Body of pancreas (tissue), 4 donors: ENCODE results near the gene AGAP1. TPM values are rescaled to one million over a fixed set of nuclear protein-coding genes. Genes with fewer than 3 reads are reported as not detected.

ENCODE experiments used
- ATAC-seq: fragments of 150-250 bp; one replicate; pipeline ENCODE4 v1.9.1; 2016
- DNase-seq, 4 donors: peaks; one replicate each; pipeline ENCODE4 v3.0.0-alpha.2; 2019
- H3K27ac ChIP-seq, 4 donors: fragments of 200-600 bp; sonication (generic); 1 replicate in 3 of 4; 2 replicates in 1 of 4; pipeline versions ENCODE4 v1.5.1 to v1.6.1; 2016 to 2019; ENCODE audit warnings: mild to moderate bottlenecking in 1 of 4, mixed read lengths in 1 of 4, moderate library complexity in 1 of 4
- H3K27me3 ChIP-seq, 2 donors: fragments of 200-600 bp; sonication (generic); one replicate each; pipeline ENCODE4 v1.6.0; 2016; ENCODE audit warnings: mild to moderate bottlenecking in 1 of 2
- H3K36me3 ChIP-seq, 2 donors: fragments of 200-600 bp; sonication (generic); replicated peaks in 1 of 2; 2 replicates each; pipeline ENCODE4 v1.5.1; 2016; ENCODE audit warnings: low read depth in 2 of 2; ENCODE audit not compliant: insufficient read depth in 1 of 2
- H3K4me1 ChIP-seq: fragments of 200-600 bp; sonication (generic); one replicate; pipeline ENCODE4 v1.6.0; 2016
- H3K4me3 ChIP-seq, 2 donors: fragments of 200-600 bp; sonication (generic); 1 replicate in 1 of 2; 2 replicates in 1 of 2; pipeline ENCODE4 v1.5.1; 2016 to 2019
- H3K9me3 ChIP-seq, 3 donors: fragments of 200-600 bp; sonication (generic); 1 replicate in 2 of 3; 2 replicates in 1 of 3; pipeline ENCODE4 v1.5.1; 2016
- CTCF ChIP-seq, 7 experiments: fragments of 450-650 bp in 4 of 7; fragments of 200-600 bp in 3 of 7; sonication (generic) in 3 of 7; IDR thresholded peaks; one replicate each; pipeline ENCODE4 v1.5.1; 2016 to 2019; ENCODE audit warnings: antibody characterized with exemption in 7 of 7
- POLR2A ChIP-seq, 3 donors: fragments of 450-650 bp; IDR thresholded peaks; one replicate each; pipeline ENCODE4 v1.6.1; 2016; ENCODE audit warnings: antibody characterized with exemption in 3 of 3, mild to moderate bottlenecking in 2 of 3
- WGBS, 2 donors: methylation state at CpG; one replicate each; pipeline ENCODE4 v1.1.5; 2017; 5-methylcytosine and 5-hydroxymethylcytosine counted together
- intact Hi-C: fragments of 100-400 bp; cut with DNase I; formaldehyde crosslinking; loops from one replicate; pipeline ENCODE4 v1.15.1; 2023
- total RNA-seq, 2 donors: library from RNA; depleted of rRNA; stranded (reverse); fragments of >200 nt; gene quantifications; one replicate each; pipeline ENCODE4 v1.1.0, GENCODE V29; 2016

The AGAP1 gene
- total RNA-seq, 2 donors from 2014 or later: 21.3 to 32.6 TPM

DNA sequence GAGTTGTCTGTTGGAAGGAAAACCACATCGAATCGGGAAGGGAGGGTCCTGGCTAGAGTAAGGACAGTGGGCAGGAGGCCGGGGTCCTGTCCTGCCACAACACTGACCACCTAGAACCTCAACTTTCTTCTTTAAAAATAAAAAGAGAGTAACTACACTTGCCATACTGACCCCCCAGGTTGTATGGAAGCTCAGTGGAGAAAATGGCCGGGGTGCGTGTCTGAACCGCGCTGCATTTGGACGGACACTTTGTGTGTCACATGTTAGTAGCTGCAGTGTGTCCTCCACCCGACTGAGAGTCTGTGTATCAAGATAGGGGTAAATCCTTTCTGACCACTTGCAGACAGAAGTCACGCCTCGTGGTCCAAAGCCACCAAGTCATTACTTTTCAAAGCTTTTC, 587.3 kb downstream of the AGAP1 start:
- Histone ChIP-seq H3K4me1 (no peaks in the 10 kb centered on the region), H3K27me3 (no peaks in the 10 kb centered on the region), H3K9me3 (no peaks in the 10 kb centered on the region), H3K36me3 (no peaks in the 10 kb centered on the region), H3K4me3 (no peak overlapping the region), H3K27ac (no peak overlapping the region)
- TF ChIP-seq POLR2A (IDR thresholded peaks at IDR 0.05) (no peak), CTCF (IDR thresholded peaks at IDR 0.05) (no peak)
- DNase-seq (no peak), ATAC-seq (no peak)
- WGBS, 2 donors: 94 to 95% methylated on average over 11 of the region's 11 CpGs
- intact Hi-C loops: no loop called here

DNA sequence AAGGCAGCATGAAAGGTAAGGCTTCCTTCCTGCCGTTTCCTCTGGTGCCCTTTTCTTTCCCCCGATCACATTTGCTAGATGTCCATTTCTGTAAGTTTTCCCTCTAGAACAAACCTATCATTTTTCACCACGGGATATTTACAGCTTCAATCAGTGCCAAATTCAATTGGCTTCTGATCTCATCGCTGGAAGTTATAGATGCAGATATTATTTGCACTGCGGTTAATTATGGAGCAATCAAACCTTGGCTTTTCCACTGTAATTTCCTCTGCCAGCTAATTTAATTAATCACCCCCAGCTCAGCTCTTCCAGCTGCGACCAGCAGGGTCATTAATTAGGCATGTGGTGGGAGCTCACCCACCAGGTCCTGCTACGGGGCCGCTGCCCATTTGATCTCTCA, 588.2 kb downstream of the AGAP1 start:
- WGBS, 2 donors: 89 to 93% methylated on average over 8 of the region's 8 CpGs
- Histone ChIP-seq H3K4me1 (no peaks in the 10 kb centered on the region), H3K36me3 (no peaks in the 10 kb centered on the region), H3K9me3 (no peaks in the 10 kb centered on the region), H3K27ac (no peak overlapping the region), H3K27me3 (no peaks in the 10 kb centered on the region), H3K4me3 (no peak overlapping the region)
- no peak for TF ChIP-seq POLR2A (IDR thresholded peaks at IDR 0.05)
- no peak for DNase-seq
- no peak for ATAC-seq
- intact Hi-C loops: no loop called here

DNA sequence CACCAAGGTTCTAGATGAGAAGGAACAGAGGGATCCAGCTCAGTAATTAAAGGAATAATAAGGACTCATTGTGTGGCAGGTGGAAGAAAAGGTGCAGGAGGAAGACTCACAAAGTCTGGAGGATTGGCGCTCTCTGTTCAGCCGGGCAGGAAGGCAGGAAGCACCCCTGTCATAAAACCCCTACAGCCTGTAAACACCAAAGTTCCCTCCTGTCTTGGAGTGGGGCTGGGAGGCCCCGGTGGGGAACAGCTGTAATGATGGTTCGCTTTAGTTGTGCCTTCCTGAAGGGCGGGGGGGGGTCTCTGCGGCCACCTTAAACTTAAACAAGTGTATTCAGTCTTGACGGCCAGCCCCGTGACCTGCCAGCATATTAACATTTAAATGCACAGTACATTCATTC, 590.1 kb downstream of the AGAP1 start:
- 88 to 90% methylated on average over 8 of the region's 8 CpGs for WGBS, 2 donors
- H3K27me3 ChIP-seq: no peaks in the 10 kb centered on the region
- no peaks in the 10 kb centered on the region for H3K4me1 ChIP-seq
- TF ChIP-seq POLR2A (IDR thresholded peaks at IDR 0.05) (no peak), CTCF (IDR thresholded peaks at IDR 0.05) (no peak)
- intact Hi-C loops: no loop called here
- H3K4me3 ChIP-seq: no peak overlapping the region
- no peak overlapping the region for H3K27ac ChIP-seq
- ATAC-seq: no peak
- DNase-seq: no peak
- no peaks in the 10 kb centered on the region for H3K9me3 ChIP-seq
- no peaks in the 10 kb centered on the region for H3K36me3 ChIP-seq

DNA sequence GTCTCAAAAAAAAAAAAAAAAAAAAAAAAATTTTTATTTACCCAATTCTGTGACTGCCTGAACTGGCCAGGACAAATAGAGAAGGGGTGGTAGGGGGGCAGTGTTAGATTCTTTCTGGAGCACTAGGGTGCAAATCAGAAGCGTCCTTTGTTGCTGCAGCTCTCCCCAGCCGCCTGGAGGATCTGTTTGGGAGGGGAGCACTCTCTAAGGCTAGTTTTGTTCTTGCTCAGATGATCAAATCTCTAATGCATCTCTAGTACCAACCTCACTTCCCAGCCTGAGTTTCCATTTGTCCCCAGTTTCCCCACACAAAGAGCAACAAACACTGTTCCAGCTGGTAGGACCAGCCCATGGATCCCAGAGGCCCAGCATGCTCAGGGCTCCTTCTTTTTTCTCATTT, 591.4 kb downstream of the AGAP1 start:
- TF ChIP-seq POLR2A (IDR thresholded peaks at IDR 0.05) (no peak), CTCF (IDR thresholded peaks at IDR 0.05) (no peak)
- Histone ChIP-seq H3K36me3 (no peaks in the 10 kb centered on the region), H3K27me3 (no peaks in the 10 kb centered on the region), H3K4me3 (no peak overlapping the region), H3K4me1 (no peaks in the 10 kb centered on the region), H3K27ac (no peak overlapping the region), H3K9me3 (no peaks in the 10 kb centered on the region)
- 92 to 93% methylated on average over 2 of the region's 2 CpGs for WGBS, 2 donors
- no peak for DNase-seq
- no peak for ATAC-seq
- intact Hi-C loops: no loop called here

GRCh38 chr2:236085647-236086046, 591.8 kb downstream of the AGAP1 start:
- intact Hi-C loops: no loop called here
- ATAC-seq: no peak
- WGBS, 2 donors: 88 to 91% methylated on average over 6 to 7 of the region's 7 CpGs
- TF ChIP-seq CTCF (IDR thresholded peaks at IDR 0.05) (no peak), POLR2A (IDR thresholded peaks at IDR 0.05) (no peak)
- Histone ChIP-seq H3K4me3 (no peak overlapping the region), H3K9me3 (no peaks in the 10 kb centered on the region), H3K27ac (no peak overlapping the region), H3K36me3 (no peaks in the 10 kb centered on the region), H3K4me1 (no peaks in the 10 kb centered on the region), H3K27me3 (no peaks in the 10 kb centered on the region)
- DNase-seq: no peak
